Uterus (tissue), 4 donors: ENCODE measurements around the gene ZFP1. TPM values are rescaled to one million over a fixed set of nuclear protein-coding genes. Genes with fewer than 3 reads are reported as not detected.
"Not testable (repeated sequence)": the region's sequence is repeated elsewhere in the genome, so short reads cannot be mapped to it uniquely, and the experiment has no call there.

Experiments used
- DNase-seq, 2 donors: peaks; one replicate each; pipeline ENCODE4 v3.0.0-alpha.2; 2019 to 2020
- H3K27ac ChIP-seq, 2 donors: fragments of 200-600 bp; sonication (generic); 1 replicate in 1 of 2; 2 replicates in 1 of 2; pipeline ENCODE4 v1.5.1; 2016 to 2018
- H3K27me3 ChIP-seq, 2 donors: fragments of 200-600 bp; sonication (generic); one replicate each; pipeline ENCODE4 v1.5.1; 2018 to 2019; ENCODE audit warnings: control low read depth in 1 of 2
- H3K36me3 ChIP-seq, 2 donors: fragments of 200-600 bp; sonication (generic); one replicate each; pipeline ENCODE4 v1.5.1; 2019; ENCODE audit warnings: control low read depth in 1 of 2
- H3K4me1 ChIP-seq, 2 donors: fragments of 200-600 bp; sonication (generic); one replicate each; pipeline ENCODE4 v1.5.1; 2018 to 2019; ENCODE audit warnings: control low read depth in 1 of 2
- H3K4me3 ChIP-seq, 2 donors: fragments of 200-600 bp; sonication (generic); 1 replicate in 1 of 2; 2 replicates in 1 of 2; pipeline ENCODE4 v1.5.1; 2018 to 2019; ENCODE audit warnings: mild to moderate bottlenecking in 1 of 2
- H3K9me3 ChIP-seq, 2 donors: fragments of 200-600 bp; sonication (generic); one replicate each; pipeline ENCODE4 v1.5.1; 2019; ENCODE audit warnings: control low read depth in 1 of 2
- POLR2A ChIP-seq, 2 donors: fragments of 450-650 bp; IDR thresholded peaks; one replicate each; pipeline ENCODE4 v1.6.1; 2016; ENCODE audit warnings: antibody characterized with exemption in 2 of 2, mild to moderate bottlenecking in 1 of 2, moderate library complexity in 1 of 2
- intact Hi-C: fragments of 100-400 bp; cut with DNase I; formaldehyde crosslinking; loops from one replicate; pipeline ENCODE4 v1.15.1; 2023; ENCODE audit warnings: low total_unique reads
- total RNA-seq, 4 donors: library from RNA; depleted of rRNA in 3 of 4; stranded (reverse); fragments of >200 nt in 3 of 4; gene quantifications; one replicate each; pipeline versions ENCODE4 v1.1.0 to v1.2.4, GENCODE V29; 2014 to 2023
- TF ChIP-seq, protein P1 (sequence below), 4 experiments: fragments of 200-600 bp in 2 of 4; fragments of 450-650 bp in 2 of 4; sonication (generic) in 2 of 4; IDR thresholded peaks; one replicate each; pipeline ENCODE4 v1.5.1; 2016 to 2019; ENCODE audit warnings: antibody characterized with exemption in 4 of 4, mild to moderate bottlenecking in 2 of 4, moderate library complexity in 1 of 4
- donor health status: DM: yes; HTN: yes; CAD: no.

The ZFP1 gene
- total RNA-seq, 4 donors from 2014 or later: 5.9 to 39.7 (median 16.2) TPM

DNA sequence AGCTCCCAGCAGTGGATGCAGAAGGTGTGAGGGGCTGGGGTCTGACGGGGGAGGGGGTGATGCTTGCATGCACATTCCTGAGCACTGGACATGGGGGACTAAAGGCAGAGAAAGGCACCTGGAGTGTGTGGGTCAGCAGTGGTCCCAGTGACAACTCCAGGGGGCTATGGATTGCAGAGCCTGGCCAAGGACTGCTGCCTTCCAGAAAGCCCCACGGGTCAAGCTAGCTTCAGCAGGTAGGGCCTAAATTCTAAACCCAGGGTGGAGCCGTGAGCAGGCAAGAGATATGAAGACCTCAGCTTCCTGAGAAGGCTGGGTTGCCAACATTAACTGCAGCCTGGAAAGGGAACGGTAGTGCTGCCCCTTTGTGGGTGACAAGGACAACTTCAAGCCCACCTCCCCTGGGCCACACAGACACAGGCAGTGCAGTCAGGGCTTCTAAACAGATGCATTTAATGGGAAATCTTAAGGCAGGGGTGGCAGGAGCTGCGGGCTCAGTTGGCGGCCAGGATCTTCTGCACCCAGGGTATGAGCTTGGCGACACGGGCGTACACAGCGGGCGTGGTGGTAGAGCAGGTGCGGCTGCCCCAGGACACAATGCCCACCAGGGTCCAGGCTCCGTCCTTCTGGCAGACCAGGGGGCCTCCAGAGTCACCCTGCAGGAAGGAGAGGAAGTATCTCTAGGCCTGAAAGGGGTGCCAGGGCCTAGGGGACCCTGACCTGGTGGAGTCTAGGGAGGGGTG is 55.5 kb downstream of the ZFP1 start:
- Histone ChIP-seq H3K27me3 (no peaks in the 10 kb centered on the region), H3K9me3 (no peaks in the 10 kb centered on the region), H3K4me3 (no peak overlapping the region), H3K36me3 (no peaks in the 10 kb centered on the region), H3K27ac (no peak overlapping the region), H3K4me1 (no peaks in the 10 kb centered on the region)
- no peak for TF ChIP-seq POLR2A (IDR thresholded peaks at IDR 0.05)
- TF ChIP-seq, protein P1, sequence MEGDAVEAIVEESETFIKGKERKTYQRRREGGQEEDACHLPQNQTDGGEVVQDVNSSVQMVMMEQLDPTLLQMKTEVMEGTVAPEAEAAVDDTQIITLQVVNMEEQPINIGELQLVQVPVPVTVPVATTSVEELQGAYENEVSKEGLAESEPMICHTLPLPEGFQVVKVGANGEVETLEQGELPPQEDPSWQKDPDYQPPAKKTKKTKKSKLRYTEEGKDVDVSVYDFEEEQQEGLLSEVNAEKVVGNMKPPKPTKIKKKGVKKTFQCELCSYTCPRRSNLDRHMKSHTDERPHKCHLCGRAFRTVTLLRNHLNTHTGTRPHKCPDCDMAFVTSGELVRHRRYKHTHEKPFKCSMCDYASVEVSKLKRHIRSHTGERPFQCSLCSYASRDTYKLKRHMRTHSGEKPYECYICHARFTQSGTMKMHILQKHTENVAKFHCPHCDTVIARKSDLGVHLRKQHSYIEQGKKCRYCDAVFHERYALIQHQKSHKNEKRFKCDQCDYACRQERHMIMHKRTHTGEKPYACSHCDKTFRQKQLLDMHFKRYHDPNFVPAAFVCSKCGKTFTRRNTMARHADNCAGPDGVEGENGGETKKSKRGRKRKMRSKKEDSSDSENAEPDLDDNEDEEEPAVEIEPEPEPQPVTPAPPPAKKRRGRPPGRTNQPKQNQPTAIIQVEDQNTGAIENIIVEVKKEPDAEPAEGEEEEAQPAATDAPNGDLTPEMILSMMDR (IDR thresholded peaks at IDR 0.05): no peak
- intact Hi-C loops: no loop called here
- DNase-seq: no peak

DNA sequence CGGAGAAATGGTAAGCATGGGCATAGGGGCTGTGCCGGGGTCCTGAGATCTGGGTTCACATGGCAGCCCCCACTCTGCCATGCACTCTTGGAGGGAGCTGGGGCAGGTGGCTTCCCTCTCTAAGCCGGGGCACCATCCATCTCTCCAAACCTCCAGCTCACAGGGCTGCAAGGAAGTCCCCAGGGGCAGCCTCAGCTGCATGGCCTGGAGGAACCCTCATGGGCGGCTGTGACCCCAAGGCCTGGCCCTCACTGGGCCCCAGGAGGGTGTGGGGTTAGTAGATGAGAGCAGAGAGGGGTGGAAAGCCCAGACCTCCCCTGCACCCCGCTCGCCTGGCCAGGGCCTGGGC is 56.1 kb downstream of the ZFP1 start:
- Histone ChIP-seq H3K36me3 (no peaks in the 10 kb centered on the region), H3K27me3 (no peaks in the 10 kb centered on the region), H3K4me1 (no peaks in the 10 kb centered on the region), H3K4me3 (no peak overlapping the region), H3K9me3 (no peaks in the 10 kb centered on the region), H3K27ac (no peak overlapping the region)
- intact Hi-C loops: no loop called here
- no peak for DNase-seq
- no peak for TF ChIP-seq POLR2A (IDR thresholded peaks at IDR 0.05)
- TF ChIP-seq, protein P1 (IDR thresholded peaks at IDR 0.05): no peak

DNA sequence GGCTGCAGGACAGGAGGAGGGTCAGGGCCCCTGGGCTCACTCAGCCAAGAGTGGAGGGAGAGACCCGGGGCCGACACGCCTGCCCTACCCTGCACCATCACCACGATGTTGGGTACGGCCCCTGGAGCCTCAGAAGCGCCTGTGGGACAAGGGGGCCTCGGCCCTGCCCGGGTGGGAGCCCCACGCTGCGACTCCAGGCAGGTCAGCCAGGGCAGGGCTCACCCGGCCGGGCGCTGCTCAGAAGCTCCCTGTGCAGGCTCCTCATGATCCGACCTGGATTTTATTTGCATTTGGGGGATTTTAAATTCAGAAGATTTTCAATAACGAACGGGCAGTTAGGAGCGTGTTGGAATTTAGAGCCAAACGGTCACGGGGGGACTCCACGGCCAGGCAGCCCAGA is 56.6 kb downstream of the ZFP1 start:
- intact Hi-C loops, DNase-seq, H3K4me3 ChIP-seq, H3K4me1 ChIP-seq, H3K27me3 ChIP-seq, H3K36me3 ChIP-seq, H3K9me3 ChIP-seq, H3K27ac ChIP-seq: not testable (repeated sequence)

DNA sequence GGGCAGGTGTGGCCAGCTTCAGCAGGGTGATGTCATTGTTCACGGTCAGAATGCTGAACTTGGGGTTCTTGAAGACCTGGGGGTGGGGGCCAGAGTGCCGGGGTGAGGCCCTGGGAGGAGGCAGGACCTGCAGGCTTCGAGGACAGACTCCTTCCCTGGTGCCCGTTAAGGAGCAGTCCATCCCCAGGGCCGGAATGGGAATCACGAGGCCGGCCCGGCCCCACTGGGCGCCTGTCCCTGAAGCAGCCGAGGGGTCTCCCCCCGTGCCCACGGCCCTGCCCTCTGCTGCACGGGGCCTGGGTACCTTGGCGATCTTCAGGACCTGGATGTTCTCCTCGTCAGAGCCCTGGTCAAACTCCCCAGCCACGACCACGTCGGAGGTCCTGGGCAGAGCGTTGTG is 57.1 kb downstream of the ZFP1 start:
- H3K36me3 ChIP-seq, H3K9me3 ChIP-seq, H3K4me1 ChIP-seq, H3K4me3 ChIP-seq, intact Hi-C loops, DNase-seq, H3K27me3 ChIP-seq, H3K27ac ChIP-seq: not testable (repeated sequence)

DNA sequence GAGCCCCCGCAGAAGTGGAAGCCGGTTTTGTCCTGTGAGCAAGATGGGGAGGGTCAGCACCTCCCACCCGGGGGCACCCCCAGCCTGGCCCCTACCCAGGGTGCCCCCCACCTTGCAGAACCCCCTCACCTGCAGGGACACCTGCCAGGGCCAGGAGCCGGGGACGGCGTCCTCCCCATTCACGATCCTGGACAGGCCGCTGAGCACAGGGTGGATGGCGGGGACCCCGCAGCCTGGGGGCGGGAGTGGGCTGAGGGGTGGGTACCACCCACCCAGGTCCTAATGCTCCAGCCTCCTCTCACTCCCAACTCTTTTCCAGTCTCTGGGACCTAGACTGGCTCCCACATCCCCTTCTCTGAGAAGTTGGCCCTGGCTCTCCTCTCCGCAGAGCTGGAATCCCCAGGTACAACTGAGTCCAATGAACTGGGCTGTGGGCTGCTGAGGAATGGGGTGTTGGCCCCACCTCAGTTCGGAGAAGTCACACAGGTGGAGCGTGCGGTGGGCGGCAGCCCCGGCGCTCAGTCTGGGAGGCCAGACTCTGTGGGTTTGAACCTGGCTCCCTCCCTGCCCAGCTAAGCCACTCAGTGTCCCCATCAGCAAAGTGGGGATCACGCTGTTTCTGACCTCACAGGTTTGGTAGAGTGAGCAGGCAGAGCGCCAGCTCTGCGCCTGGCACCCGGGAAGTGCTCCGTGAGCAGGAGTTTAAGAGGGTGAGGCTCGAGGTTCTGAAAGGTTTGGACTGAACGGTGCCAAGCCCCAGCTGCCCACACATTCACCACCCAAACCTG is 57.8 kb downstream of the ZFP1 start:
- H3K27ac ChIP-seq, H3K27me3 ChIP-seq, H3K4me1 ChIP-seq, H3K4me3 ChIP-seq, intact Hi-C loops, H3K36me3 ChIP-seq, H3K9me3 ChIP-seq, DNase-seq: not testable (repeated sequence)

DNA sequence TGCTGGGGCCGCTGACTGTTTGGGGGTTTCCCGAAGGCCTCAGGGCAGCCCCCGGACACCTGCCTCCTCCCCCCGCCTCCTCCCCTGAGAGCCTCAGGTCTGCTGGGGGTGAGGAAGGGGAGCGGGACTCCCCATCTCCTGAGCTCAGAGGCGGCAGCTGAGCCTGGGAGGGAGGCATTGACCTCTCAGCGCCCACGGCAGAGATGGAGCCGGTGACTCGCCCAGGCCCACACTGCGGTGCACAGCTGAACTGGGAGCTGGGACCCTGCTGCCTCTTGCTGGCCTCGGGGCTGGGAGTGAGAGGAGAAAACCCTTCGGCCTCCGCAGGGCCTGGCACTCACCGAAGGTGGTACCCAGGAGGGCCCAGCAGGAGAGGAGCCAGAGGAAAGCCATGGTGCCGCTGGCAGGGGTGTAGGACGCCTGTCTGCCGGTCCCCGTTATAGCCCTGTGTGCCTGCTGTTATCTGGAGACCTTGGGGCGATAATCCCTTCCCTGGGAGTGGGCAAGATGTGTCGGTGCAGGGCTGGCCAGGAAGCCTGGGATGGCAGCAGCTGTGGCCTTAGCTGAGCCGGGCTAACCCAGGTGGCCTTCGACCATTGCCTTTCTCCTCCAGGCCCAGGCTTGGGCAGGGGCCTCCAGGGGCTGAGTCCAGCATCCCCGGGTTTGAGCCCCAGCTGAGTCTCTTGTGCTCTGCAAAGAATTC is 58.6 kb downstream of the ZFP1 start, which contains the start of gene CTRB2:
Gene CTRB2, minus strand, starts transcription at position 413 of the 703 bp plus-strand sequence. Its CDS starts 20 bp downstream, at position 393.
- intact Hi-C loops: no loop called here
- DNase-seq: no peak
- Histone ChIP-seq H3K4me3 (no peak within 1 kb of the TSS), H3K4me1 (no peaks in the 10 kb centered on the region), H3K27ac (no peak within 1 kb of the TSS), H3K9me3 (no peaks in the 10 kb centered on the region), H3K27me3 (no peaks in the 10 kb centered on the region), H3K36me3 (no peaks in the 10 kb centered on the region)
- TF ChIP-seq, protein P1 (IDR thresholded peaks at IDR 0.05): no peak
- no peak for TF ChIP-seq POLR2A (IDR thresholded peaks at IDR 0.05)
